Measurements from ENCODE around the gene ASPHD2.

DNA sequence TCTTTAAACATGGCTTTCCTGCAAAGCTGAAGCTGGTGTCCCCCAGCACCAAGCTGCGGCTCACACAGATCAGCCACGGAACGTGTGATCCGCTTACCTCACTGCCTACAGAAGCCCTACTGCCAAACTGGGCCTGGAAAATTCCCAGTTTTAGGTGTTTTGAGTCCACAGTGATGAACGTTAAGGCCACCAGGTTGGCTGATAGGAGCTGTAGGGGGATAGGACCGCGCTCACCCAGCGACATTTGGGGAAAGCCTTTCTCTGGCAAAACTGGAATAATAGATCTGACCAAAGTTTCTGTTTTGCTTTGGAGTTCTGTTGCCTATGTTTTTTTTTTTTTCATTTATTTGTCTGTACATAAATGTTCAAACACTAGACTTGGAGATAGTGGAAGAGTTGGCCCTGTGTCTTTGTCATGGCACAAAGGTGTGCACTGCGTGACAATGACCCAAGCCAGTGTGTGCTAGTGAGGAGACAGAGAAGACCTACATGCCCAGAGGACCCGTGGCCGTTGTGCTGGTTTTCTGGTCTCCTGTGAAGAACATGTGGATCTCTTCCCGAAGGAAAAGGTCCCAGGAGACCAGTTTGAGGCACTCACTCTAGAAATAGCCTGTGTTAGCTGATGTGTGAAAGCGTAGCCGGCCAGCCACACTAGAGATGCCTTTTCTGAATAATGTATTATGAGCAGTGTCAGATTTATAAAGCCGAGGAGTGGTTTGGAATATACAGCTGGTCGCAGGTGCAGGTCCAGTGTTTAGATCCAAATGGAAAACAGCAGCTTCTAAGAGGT, 15.0 kb downstream of the ASPHD2 start:
- TF ChIP-seq, protein P1, sequence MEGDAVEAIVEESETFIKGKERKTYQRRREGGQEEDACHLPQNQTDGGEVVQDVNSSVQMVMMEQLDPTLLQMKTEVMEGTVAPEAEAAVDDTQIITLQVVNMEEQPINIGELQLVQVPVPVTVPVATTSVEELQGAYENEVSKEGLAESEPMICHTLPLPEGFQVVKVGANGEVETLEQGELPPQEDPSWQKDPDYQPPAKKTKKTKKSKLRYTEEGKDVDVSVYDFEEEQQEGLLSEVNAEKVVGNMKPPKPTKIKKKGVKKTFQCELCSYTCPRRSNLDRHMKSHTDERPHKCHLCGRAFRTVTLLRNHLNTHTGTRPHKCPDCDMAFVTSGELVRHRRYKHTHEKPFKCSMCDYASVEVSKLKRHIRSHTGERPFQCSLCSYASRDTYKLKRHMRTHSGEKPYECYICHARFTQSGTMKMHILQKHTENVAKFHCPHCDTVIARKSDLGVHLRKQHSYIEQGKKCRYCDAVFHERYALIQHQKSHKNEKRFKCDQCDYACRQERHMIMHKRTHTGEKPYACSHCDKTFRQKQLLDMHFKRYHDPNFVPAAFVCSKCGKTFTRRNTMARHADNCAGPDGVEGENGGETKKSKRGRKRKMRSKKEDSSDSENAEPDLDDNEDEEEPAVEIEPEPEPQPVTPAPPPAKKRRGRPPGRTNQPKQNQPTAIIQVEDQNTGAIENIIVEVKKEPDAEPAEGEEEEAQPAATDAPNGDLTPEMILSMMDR (IDR thresholded peaks at IDR 0.05; ENCODE audit: borderline replicate concordance, extremely low read depth, low read length, poor library complexity, severe bottlenecking) = no peak
- no peak for TF ChIP-seq EZH2 (IDR thresholded peaks at IDR 0.05; ENCODE audit: borderline replicate concordance, low read depth, low read length, severe bottlenecking)
